ENCODE data around the gene RABL6. TPM values are rescaled to one million over a fixed set of nuclear protein-coding genes. Genes with fewer than 3 reads are reported as not detected.
"Not testable (repeated sequence)": the region's sequence is repeated elsewhere in the genome, so short reads cannot be mapped to it uniquely, and the experiment has no call there.

The RABL6 gene
- total and polyA plus RNA-seq, 2 of the 4 experiments (the other 2 are of a cell fraction), result 37.1 to 47.5 TPM

DNA sequence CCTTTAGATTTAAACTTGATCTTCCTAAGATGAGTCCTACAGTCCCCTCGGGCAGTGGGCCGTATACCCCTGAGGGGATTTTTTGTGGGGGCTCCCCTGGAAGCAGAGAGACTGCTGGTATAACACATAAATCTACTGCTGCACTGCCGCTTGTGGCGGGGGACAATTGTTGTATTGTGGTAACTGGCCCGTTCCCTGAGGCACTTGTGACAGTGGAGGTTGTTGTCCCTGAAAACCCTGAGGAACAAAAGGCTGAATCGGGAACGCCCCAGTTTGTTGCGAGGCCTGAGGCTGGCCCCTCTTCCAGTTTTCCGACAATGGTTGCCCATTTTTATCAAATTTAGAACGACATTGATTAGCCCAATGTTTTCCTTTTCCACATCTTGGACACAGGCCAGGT is 21.3 kb upstream of the RABL6 start:
- Histone ChIP-seq H2AFZ (replicated peaks; ENCODE audit: low read length, poor library complexity) (no peak overlapping the region), H4K8ac (ENCODE audit: low read depth in 2 of 2, low read length in 2 of 2) (no peak overlapping the region), H3K4ac (ENCODE audit: low read depth, low read length) (no peak overlapping the region), H3K23ac (ENCODE audit: low read depth, low read length) (no peak overlapping the region), H3K14ac (replicated peaks; ENCODE audit: low read depth, low read length) (no peak overlapping the region), H3K18ac (ENCODE audit: low read depth, low read length) (no peak overlapping the region), H2AK9ac (replicated peaks; ENCODE audit: low read depth, low read length, poor library complexity) (no peak overlapping the region), H3K56ac (ENCODE audit: extremely low read depth, insufficient read depth, low read length) (no peak overlapping the region), H2AK5ac (ENCODE audit: low read depth, low read length) (no peak overlapping the region), H3K79me1 (ENCODE audit: low read depth in 1 of 2, low read length in 2 of 2) (peaks cover under 1 to 3% of the 10 kb centered on the region in 2 experiments; a peak in 3 of 4 replicates), H3K4me2 (ENCODE audit: low read depth, low read length) (no peak overlapping the region), H3K4me1 (ENCODE audit: control insufficient read depth, insufficient read depth, low read length) (no peaks in the 10 kb centered on the region), H2BK15ac (ENCODE audit: low read depth, low read length) (no peak overlapping the region), H2BK5ac (ENCODE audit: low read depth, low read length, poor library complexity, severe bottlenecking) (no peak overlapping the region), H3K9ac (ENCODE audit: low read depth, low read length) (no peak overlapping the region), H3K36me3 (ENCODE audit: control insufficient read depth, insufficient read depth, low read length) (no peaks in the 10 kb centered on the region), H3K9me3 (ENCODE audit: control insufficient read depth, insufficient read depth, low read length) (no peaks in the 10 kb centered on the region), H4K20me1 (ENCODE audit: insufficient read depth, low read length) (no peaks in the 10 kb centered on the region; the same call in 1 of the 2 replicates), H3K27me3 (ENCODE audit: control insufficient read depth, insufficient read depth, low read length) (peaks cover 11% of the 10 kb centered on the region), H4K5ac (ENCODE audit: low read depth, low read length) (no peak overlapping the region), H3K27ac (ENCODE audit: insufficient read depth, low read length) (no peak overlapping the region), H3K4me3 (ENCODE audit: insufficient read depth, low read depth, low read length) (no peak overlapping the region), H2BK120ac (ENCODE audit: low read depth, low read length) (no peak overlapping the region), H2BK20ac (ENCODE audit: low read depth, low read length) (no peak overlapping the region), H4K91ac (ENCODE audit: insufficient read depth, low read depth, low read length) (no peak overlapping the region), H3K9me1 (ENCODE audit: insufficient read depth, low read length) (no peaks in the 10 kb centered on the region)
- CTCF ChIA-PET, result interaction anchor here (0.6 to 1.2 kb wide), 2 partner anchors 55 to 249 kb away, joined by 4 to 5 read pairs; no protein-coding TSS in a partner anchor
- POLR2A ChIA-PET (ENCODE audit: unreplicated experiment), result no interaction called here
- TF ChIP-seq MAZ (IDR thresholded peaks at IDR 0.05; ENCODE audit: borderline replicate concordance, low read depth, low read length), result no peak
- TF ChIP-seq, protein P1, sequence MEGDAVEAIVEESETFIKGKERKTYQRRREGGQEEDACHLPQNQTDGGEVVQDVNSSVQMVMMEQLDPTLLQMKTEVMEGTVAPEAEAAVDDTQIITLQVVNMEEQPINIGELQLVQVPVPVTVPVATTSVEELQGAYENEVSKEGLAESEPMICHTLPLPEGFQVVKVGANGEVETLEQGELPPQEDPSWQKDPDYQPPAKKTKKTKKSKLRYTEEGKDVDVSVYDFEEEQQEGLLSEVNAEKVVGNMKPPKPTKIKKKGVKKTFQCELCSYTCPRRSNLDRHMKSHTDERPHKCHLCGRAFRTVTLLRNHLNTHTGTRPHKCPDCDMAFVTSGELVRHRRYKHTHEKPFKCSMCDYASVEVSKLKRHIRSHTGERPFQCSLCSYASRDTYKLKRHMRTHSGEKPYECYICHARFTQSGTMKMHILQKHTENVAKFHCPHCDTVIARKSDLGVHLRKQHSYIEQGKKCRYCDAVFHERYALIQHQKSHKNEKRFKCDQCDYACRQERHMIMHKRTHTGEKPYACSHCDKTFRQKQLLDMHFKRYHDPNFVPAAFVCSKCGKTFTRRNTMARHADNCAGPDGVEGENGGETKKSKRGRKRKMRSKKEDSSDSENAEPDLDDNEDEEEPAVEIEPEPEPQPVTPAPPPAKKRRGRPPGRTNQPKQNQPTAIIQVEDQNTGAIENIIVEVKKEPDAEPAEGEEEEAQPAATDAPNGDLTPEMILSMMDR (conservative IDR thresholded peaks at IDR 0.05; ENCODE audit: low read depth, low read length), result no peak
- no TSS peak for BruUV-seq (replicated peaks)
- WGBS, 2 experiments (ENCODE audit: extremely low coverage in 2 of 2, insufficient read length in 1 of 2), result 70% methylated on average over 2 of the region's 10 CpGs; no CpG with 5 or more reads in 1 of the 2 experiments
- dilution Hi-C loops (cut with HindIII; ENCODE audit: low sequenced_read_pairs, unreplicated experiment) (no loop called here), in situ Hi-C loops (cut with MboI; ENCODE audit: low sequenced_read_pairs) (loop anchor here (10.0 kb wide), 1 partner anchor 248 kb away; the partner anchor contains the start of gene FUT7), intact Hi-C loops (cut with micrococcal nuclease) (no loop called here)
- DNase-seq (no peak), ATAC-seq (ENCODE audit: low read depth) (no peak)

DNA sequence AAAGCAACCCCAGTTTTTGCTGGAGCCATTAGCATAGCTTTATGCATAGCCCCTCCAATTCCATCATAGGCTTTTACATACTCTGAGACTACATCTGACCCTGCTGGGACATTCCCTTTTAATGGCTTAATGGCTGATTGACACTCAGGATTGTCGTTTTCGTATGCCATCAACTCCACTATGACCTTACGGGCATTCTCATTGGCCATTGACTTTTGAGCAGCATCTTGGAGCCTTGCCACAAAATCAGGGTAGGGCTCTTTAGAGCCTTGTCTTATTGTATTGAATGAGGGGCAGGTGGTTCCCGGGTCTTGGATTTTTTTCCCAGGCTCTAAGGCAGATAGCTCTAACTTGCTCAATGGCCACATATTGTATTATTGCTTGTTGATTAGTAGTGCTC is 20.8 kb upstream of the RABL6 start:
- H3K4me1 ChIP-seq (ENCODE audit: control insufficient read depth, insufficient read depth, low read length); H3K4me3 ChIP-seq (ENCODE audit: insufficient read depth, low read depth, low read length); H3K18ac ChIP-seq (ENCODE audit: low read depth, low read length); H2BK5ac ChIP-seq (ENCODE audit: low read depth, low read length, poor library complexity, severe bottlenecking); H3K4ac ChIP-seq (ENCODE audit: low read depth, low read length); H3K23ac ChIP-seq (ENCODE audit: low read depth, low read length); H3K79me1 ChIP-seq (ENCODE audit: low read depth in 1 of 2, low read length in 2 of 2); dilution Hi-C loops (cut with HindIII; ENCODE audit: low sequenced_read_pairs, unreplicated experiment); POLR2A ChIA-PET (ENCODE audit: unreplicated experiment); H3K4me2 ChIP-seq (ENCODE audit: low read depth, low read length); H4K8ac ChIP-seq (ENCODE audit: low read depth in 2 of 2, low read length in 2 of 2); ATAC-seq (ENCODE audit: low read depth); H2BK15ac ChIP-seq (ENCODE audit: low read depth, low read length); H3K9ac ChIP-seq (ENCODE audit: low read depth, low read length); H3K9me3 ChIP-seq (ENCODE audit: control insufficient read depth, insufficient read depth, low read length); H4K91ac ChIP-seq (ENCODE audit: insufficient read depth, low read depth, low read length); H3K27ac ChIP-seq (ENCODE audit: insufficient read depth, low read length); H2BK20ac ChIP-seq (ENCODE audit: low read depth, low read length); H2AFZ ChIP-seq (replicated peaks; ENCODE audit: low read length, poor library complexity); BruUV-seq (replicated peaks); H3K27me3 ChIP-seq (ENCODE audit: control insufficient read depth, insufficient read depth, low read length); H3K36me3 ChIP-seq (ENCODE audit: control insufficient read depth, insufficient read depth, low read length); H2AK5ac ChIP-seq (ENCODE audit: low read depth, low read length); H3K9me1 ChIP-seq (ENCODE audit: insufficient read depth, low read length); H4K20me1 ChIP-seq (ENCODE audit: insufficient read depth, low read length); DNase-seq; H2AK9ac ChIP-seq (replicated peaks; ENCODE audit: low read depth, low read length, poor library complexity); H3K14ac ChIP-seq (replicated peaks; ENCODE audit: low read depth, low read length); H2BK120ac ChIP-seq (ENCODE audit: low read depth, low read length); H3K56ac ChIP-seq (ENCODE audit: extremely low read depth, insufficient read depth, low read length); H4K5ac ChIP-seq (ENCODE audit: low read depth, low read length): not testable (repeated sequence)
- WGBS, 2 experiments (ENCODE audit: extremely low coverage in 2 of 2, insufficient read length in 1 of 2), result 32% methylated on average over 3 of the region's 4 CpGs; no CpG with 5 or more reads in 1 of the 2 experiments
- in situ Hi-C loops (cut with MboI; ENCODE audit: low sequenced_read_pairs), result loop anchor here (10.0 kb wide), 1 partner anchor 248 kb away; the partner anchor contains the start of gene FUT7
- CTCF ChIA-PET, result interaction anchor here (1.2 kb wide), 1 partner anchor 248 kb away, joined by 4 read pairs; no protein-coding TSS in a partner anchor
- intact Hi-C loops (cut with micrococcal nuclease), result loop anchor here (1.0 kb wide), 2 partner anchors 242 to 248 kb away; no protein-coding TSS in a partner anchor

All from IMR-90 (cell line).